ENCODE measurements around the gene GNAI3.

GNAI3 gene

DNA sequence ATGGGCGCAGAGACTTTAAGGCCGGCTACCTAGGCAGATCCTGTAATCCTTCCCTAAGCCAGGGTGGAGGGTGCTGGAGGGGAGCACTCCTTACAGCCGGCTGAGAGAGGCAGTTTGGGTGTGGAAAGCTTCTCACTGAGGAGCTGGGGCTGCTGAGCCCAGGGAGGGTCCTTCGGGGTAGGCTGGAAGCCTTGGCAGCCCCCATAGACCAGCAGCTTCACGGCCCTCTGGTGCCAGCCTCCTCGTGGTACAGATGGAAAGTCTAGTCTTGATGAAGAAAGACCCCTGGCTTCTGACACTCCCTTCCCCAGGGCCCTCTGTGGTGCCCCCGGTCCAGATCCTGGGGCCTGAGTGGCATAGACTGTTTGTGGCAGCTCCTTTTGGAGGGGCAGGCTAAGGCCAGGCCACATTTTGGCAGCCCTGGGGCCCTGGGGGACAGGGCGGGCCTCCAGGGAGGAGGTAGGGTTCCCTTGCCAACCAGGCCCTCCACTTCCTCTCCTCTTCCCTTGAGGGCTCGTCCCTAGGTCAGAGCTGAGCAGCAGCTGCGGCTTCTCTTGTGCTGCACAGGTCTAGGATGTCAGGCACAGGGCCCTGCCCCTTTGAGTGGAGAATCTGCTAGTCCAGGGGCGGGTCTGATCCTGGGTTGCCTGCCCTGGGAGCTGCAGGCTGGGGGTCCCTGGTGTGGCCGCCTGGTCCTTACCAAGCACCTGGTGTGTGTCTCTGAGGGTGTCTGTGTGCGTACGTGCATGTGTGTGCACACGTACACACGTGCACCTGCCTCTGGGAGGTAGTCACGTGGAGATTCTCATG, 76.0 kb downstream of the GNAI3 start:
- no peak for DNase-seq (ENCODE audit: low read depth)

DNA sequence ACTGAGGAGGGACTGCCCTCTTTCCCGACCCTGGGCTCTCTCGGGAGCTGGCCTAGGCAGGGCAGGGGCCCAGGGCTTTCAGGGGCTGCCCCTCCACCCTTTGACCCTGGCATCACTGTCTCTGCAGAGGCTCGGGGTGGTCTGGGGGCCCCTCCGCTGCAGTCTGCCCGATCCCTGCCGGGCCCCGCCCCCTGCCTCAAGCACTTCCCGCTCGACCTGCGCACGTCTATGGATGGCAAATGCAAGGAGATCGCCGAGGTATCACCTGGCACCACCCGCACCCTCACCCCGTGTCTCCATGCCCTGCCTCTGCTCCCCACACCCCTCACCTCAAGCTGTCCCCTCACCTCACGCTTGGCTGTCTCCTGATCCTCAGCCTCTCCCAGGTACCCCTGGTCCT, 76.8 kb downstream of the GNAI3 start:
- no peak for DNase-seq (ENCODE audit: low read depth)

DNA sequence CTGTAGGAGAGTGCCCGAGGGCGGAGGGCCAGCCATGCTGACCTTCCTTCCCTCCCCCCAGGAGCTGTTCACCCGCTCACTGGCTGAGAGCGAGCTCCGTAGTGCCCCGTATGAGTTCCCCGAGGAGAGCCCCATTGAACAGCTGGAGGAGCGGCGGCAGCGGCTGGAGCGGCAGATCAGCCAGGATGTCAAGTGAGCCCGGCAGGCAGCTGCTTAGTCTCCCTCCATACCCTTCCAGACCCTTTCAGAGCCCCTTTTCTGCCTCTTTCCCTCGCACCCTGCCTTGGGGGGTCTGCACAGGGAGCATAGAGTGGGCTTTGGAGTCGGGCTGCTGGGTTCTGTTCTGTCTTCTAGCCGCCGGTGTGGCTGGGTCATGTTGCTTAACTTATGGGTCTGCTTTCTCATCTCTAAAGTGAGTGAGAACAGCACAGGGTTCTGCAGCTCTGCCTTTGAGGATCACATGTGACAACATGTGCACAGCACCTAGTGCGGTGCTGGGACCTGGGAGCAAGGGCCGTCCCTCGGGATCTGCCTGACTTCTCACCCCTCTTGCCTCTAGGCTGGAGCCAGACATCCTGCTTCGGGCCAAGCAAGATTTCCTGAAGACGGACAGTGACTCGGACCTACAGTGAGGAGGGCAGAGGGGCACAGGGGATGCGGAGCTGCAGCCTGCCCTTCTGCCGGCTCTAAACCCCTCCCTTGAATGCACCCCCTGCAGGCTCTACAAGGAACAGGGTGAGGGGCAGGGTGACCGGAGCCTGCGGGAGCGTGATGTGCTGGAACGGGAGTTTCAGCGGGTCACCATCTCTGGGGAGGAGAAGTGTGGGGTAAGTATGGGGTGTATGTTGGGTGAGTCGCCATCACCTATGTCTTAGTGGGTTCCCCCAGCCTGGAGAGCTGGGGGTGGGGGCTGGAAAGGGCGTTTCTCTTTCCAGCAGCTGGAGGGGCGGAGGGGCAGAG, 77.5 kb downstream of the GNAI3 start:
- no peak for DNase-seq (ENCODE audit: low read depth)

GRCh38 chr1:109626682-109627408, 78.4 kb downstream of the GNAI3 start:
- no peak for DNase-seq (ENCODE audit: low read depth)

DNA sequence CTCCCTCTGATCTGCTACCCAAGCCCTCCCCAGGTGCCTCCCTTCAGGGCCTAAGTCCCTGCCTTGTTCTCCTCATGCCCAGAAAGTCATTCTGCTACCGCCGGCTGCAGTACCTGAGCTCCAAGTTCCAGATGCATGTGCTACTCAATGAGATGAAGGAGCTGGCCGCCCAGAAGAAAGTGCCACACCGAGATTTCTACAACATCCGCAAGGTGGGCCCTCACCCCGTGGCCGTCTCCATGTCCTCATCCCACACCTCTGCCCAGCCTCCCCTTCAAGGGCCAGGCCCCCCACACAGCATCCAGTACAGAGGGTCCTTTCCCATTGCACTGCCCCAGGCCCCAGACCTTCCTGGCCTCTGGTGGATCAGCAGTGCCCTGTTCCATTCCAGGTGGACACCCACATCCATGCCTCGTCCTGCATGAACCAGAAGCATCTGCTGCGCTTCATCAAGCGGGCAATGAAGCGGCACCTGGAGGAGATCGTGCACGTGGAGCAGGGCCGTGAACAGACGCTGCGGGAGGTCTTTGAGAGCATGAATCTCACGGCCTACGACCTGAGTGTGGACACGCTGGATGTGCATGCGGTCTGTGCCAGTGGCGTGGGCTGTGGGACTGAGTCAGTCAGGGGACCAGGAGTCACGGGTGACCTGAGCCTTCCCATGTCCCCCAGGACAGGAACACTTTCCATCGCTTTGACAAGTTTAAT, 79.4 kb downstream of the GNAI3 start:
- DNase-seq (ENCODE audit: low read depth) = no peak

- no peak for DNase-seq (ENCODE audit: low read depth)
Measured at GRCh38 chr1:109628540-109629321, 80.3 kb downstream of the GNAI3 start.

GRCh38 chr1:109629372-109630030, 81.1 kb downstream of the GNAI3 start:
- no peak for DNase-seq (ENCODE audit: low read depth)

GRCh38 chr1:109630081-109630897, 81.9 kb downstream of the GNAI3 start:
- DNase-seq (ENCODE audit: low read depth) = peak; percentile 51

DNA sequence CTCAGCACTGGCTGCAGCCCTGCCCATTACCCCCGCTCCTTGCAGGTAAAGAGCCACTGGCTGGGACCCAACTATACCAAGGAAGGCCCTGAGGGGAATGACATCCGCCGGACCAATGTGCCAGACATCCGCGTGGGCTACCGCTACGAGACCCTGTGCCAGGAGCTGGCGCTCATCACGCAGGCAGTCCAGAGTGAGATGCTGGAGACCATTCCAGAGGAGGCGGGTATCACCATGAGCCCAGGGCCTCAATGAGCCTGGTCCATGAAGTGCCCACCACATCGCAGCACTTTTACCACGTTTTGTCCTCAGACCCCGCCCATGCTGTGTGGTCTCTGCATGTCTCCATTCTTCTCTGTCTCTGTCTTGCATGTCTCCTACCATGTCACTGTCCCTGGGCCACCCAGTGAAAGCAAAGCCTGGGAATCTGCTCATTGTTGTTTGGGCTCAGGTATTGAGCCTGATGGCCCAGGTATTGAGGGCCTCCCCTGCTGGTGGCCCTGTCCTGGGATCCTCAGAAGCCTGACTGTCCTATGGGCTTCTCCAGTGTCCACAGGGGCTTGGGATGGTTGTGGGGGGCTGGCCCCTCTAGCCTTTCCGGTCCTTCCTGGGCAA, 82.6 kb downstream of the GNAI3 start:
- DNase-seq (ENCODE audit: low read depth) = no peak

GRCh38 chr1:109631513-109632505, 83.4 kb downstream of the GNAI3 start:
- DNase-seq (ENCODE audit: low read depth) = no peak

- DNase-seq (ENCODE audit: low read depth) = no peak
Measured at GRCh38 chr1:109632671-109633346, 84.4 kb downstream of the GNAI3 start.

DNA sequence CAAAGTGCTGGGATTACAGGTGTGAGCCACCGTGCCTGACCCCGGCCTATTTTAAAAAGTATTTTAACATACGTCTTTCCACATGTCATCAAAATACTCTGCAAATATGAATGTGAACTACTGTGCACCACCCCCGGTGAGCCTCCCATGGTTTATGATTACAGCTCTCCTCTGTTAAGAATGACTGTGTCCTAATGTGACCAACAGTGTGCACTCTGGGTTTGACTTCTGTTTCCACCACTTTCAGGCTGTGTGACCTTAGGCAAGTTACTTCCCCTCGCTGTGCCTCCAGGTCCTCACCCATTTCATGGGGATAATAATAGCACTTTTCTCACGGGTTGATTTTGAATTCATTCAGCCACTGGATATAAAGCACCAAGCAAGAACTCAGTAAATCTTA, 85.9 kb downstream of the GNAI3 start:
- DNase-seq (ENCODE audit: low read depth) = no peak

- no peak for DNase-seq (ENCODE audit: low read depth)
Measured at GRCh38 chr1:109634771-109635750, 86.6 kb downstream of the GNAI3 start.

DNA sequence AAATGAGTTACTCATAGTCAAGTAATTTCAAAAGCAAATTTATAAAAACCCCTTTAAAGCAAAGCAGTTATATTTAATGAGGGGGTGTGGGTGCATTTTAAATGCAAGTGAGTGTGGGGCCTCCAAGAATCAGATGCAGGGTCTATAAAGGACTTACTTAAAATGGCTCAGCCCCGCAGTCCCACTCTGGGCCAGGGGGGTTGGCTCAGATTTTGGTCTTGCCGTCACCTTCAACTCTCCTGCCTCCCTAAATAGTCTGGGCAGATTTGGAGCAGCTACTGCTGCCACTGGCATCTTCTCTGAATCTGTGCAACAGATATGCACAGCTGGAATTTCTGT, 87.4 kb downstream of the GNAI3 start:
- no peak for DNase-seq (ENCODE audit: low read depth)

DNA sequence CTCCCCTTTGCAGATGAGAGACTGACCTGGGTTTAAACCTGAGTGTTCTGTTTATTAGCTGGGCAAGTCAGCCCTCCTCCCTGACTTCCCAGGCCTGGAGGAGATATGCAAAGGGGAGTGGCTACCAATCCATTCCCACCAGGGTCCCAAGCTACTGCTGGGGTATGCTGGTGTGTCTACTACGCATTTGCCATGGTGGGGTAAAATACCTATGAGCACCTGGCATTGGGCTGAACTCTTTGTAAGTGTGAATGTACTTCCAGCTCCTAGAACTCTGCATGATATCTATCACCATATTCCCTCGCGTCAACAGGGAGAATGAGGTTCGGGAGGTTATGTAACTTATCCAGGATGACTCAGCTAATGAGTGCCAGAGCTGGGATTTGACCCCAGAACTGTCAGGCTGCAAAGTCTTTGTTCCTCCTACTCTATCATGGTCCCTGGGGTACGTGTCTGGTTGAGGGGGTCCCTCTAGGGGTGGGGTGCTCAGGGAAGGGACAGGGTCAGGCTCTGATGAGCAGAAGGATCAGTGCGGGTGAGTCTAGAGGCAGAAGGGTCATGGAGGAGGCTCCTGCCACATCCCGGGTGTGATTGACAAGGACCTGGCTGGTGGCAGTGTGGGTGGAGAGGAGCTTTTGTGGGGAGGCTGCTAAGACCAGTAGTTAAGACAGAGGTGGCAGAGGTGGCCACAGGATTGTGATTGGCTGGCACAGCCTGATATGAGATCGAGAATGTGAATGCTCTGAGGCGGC, 88.0 kb downstream of the GNAI3 start:
- no peak for DNase-seq (ENCODE audit: low read depth)
